A673 (cell line): ENCODE results near the gene ABCC5. TPM values are rescaled to one million over a fixed set of nuclear protein-coding genes. Genes with fewer than 3 reads are reported as not detected.

Source experiments
- BruUV-seq: library from RNA; stranded (reverse); fragments of 400-500 nt; replicated peaks from 2 replicates; lab custom pipeline; 2021; lab: Mats Ljungman, UMichigan
- CTCF ChIA-PET: fragments of 300-600 bp; sonication (Branson Sonifier 250); formaldehyde crosslinking; loops from one replicate; lab custom pipeline; 2022; ENCODE audit warnings: antibody characterized with exemption; lab: Charles Lee
- POLR2A ChIA-PET: fragments of 300-600 bp; sonication (Branson Sonifier 250); formaldehyde crosslinking; loops from one replicate; lab custom pipeline; 2022; ENCODE audit warnings: antibody characterized with exemption; ENCODE audit not compliant: low non-redundant PET; lab: Charles Lee
- DNase-seq: peaks from one replicate; pipeline ENCODE4 v3.0.0-alpha.2; 2015; ENCODE audit warnings: low spot score
- H3K27ac ChIP-seq: fragments of 200-600 bp; sonication (generic); 2 replicates; pipeline ENCODE4 v1.5.1; 2016; ENCODE audit warnings: mixed run types, low read depth, mild to moderate bottlenecking, mixed read lengths, antibody characterized with exemption, low read length; ENCODE audit not compliant: poor library complexity, severe bottlenecking
- H3K27me3 ChIP-seq: fragments of 200-600 bp; sonication (generic); replicated peaks from 2 replicates; pipeline ENCODE4 v1.6.1; 2017; ENCODE audit warnings: mixed run types, low read depth, mild to moderate bottlenecking, mixed read lengths, antibody characterized with exemption, low read length; ENCODE audit not compliant: insufficient read depth, poor library complexity
- H3K36me3 ChIP-seq: fragments of 200-600 bp; sonication (generic); 2 replicates; pipeline ENCODE4 v1.6.1; 2016; ENCODE audit warnings: mixed run types, mild to moderate bottlenecking, mixed read lengths, antibody characterized with exemption, low read length; ENCODE audit not compliant: insufficient read depth, poor library complexity, severe bottlenecking
- H3K4me1 ChIP-seq: fragments of 200-600 bp; sonication (generic); 2 replicates; pipeline ENCODE4 v1.6.1; 2017; ENCODE audit warnings: mixed run types, mild to moderate bottlenecking, mixed read lengths, antibody characterized with exemption, low read length; ENCODE audit not compliant: insufficient read depth, poor library complexity, severe bottlenecking
- H3K4me3 ChIP-seq: fragments of 200-600 bp; sonication (generic); 2 replicates; pipeline ENCODE4 v1.5.1; 2016; ENCODE audit warnings: low read depth, mixed run types, mild to moderate bottlenecking, mixed read lengths, low read length; ENCODE audit not compliant: poor library complexity, severe bottlenecking
- H3K9me3 ChIP-seq: fragments of 200-600 bp; sonication (generic); 2 replicates; pipeline ENCODE4 v1.6.1; 2016; ENCODE audit warnings: mixed run types, low read depth, mild to moderate bottlenecking, mixed read lengths, antibody characterized with exemption, low read length; ENCODE audit not compliant: poor library complexity, severe bottlenecking
- EZH2 ChIP-seq: fragments of 200-600 bp; sonication (generic); IDR thresholded peaks from 2 replicates; pipeline ENCODE4 v1.6.1; 2017; ENCODE audit warnings: borderline replicate concordance, low read depth, mild to moderate bottlenecking, mixed read lengths, antibody characterized with exemption, low read length; ENCODE audit not compliant: poor library complexity, severe bottlenecking
- intact Hi-C: fragments of 100-400 bp; cut with micrococcal nuclease; formaldehyde crosslinking; loops from one replicate; pipeline ENCODE4 v1.10.0; 2022; ENCODE audit not compliant: unreplicated experiment
- total RNA-seq: library from RNA; stranded (reverse); gene quantifications from 2 replicates; pipeline ENCODE4 v1.2.3, GENCODE V29; 2021
- TF ChIP-seq, protein P1 (sequence below): fragments of 300-800, 200-600 bp; sonication (generic); conservative IDR thresholded peaks from 2 replicates; pipeline ENCODE4 v1.5.1; 2017; ENCODE audit warnings: low read depth, mild to moderate bottlenecking, antibody characterized with exemption, low read length, moderate library complexity, mixed read lengths

ABCC5 gene
- total RNA-seq, 1 experiment from 2014 or later, result 32.0 TPM

DNA sequence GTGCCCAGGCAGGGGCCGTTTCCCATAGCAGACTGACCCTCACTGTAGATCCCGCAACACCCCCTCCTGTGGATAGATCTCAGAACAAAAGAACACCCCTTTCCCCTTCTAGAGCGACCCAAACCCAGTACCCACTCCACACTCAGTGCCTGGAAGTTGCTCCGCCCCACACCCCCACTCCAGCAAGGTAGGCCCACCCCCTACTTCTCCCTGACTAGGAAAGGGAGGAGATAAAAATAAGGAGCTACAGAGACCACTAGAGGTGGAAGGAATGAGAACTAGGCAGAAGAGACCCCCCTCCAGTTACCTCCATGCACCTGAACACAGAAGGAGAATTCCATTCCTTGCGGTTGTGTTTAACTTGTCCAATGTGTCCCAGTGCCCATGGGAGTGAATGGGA is 102.8 kb downstream of the ABCC5 start:
- ChIA-PET POLR2A (no interaction called here), CTCF (no interaction called here)
- Histone ChIP-seq H3K27ac (no peak overlapping the region), H3K9me3 (no peaks in the 10 kb centered on the region), H3K36me3 (no peaks in the 10 kb centered on the region), H3K4me1 (no peaks in the 10 kb centered on the region), H3K4me3 (no peak overlapping the region), H3K27me3 (no peaks in the 10 kb centered on the region)
- no peak for DNase-seq
- no peak for TF ChIP-seq EZH2
- TF ChIP-seq, protein P1, sequence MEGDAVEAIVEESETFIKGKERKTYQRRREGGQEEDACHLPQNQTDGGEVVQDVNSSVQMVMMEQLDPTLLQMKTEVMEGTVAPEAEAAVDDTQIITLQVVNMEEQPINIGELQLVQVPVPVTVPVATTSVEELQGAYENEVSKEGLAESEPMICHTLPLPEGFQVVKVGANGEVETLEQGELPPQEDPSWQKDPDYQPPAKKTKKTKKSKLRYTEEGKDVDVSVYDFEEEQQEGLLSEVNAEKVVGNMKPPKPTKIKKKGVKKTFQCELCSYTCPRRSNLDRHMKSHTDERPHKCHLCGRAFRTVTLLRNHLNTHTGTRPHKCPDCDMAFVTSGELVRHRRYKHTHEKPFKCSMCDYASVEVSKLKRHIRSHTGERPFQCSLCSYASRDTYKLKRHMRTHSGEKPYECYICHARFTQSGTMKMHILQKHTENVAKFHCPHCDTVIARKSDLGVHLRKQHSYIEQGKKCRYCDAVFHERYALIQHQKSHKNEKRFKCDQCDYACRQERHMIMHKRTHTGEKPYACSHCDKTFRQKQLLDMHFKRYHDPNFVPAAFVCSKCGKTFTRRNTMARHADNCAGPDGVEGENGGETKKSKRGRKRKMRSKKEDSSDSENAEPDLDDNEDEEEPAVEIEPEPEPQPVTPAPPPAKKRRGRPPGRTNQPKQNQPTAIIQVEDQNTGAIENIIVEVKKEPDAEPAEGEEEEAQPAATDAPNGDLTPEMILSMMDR, result no peak
- no TSS peak for BruUV-seq
- intact Hi-C loops, result no loop called here

DNA sequence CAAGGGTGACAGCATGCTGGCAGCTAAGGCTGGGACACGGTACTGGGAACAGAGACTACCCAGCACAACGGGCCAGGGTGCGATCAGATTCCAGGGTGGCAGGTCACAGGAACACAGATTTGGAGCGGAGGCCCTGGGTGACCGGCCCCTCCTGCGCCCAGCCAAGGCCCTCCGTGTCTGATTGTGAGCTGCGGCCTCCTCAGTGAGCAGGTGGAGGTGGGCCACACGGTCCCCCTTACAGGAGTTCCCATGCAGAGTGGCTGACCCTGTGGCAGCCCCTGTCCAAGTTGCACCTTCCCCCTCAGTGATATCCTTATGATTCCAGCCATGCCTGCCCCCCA is 104.1 kb downstream of the ABCC5 start:
- ChIA-PET POLR2A (no interaction called here), CTCF (no interaction called here)
- TF ChIP-seq EZH2, result no peak
- TF ChIP-seq, protein P1, result no peak
- Histone ChIP-seq H3K4me1 (no peaks in the 10 kb centered on the region), H3K36me3 (no peaks in the 10 kb centered on the region), H3K27me3 (no peaks in the 10 kb centered on the region), H3K4me3 (no peak overlapping the region), H3K27ac (no peak overlapping the region), H3K9me3 (no peaks in the 10 kb centered on the region)
- intact Hi-C loops, result no loop called here
- no peak for DNase-seq
- no TSS peak for BruUV-seq

DNA sequence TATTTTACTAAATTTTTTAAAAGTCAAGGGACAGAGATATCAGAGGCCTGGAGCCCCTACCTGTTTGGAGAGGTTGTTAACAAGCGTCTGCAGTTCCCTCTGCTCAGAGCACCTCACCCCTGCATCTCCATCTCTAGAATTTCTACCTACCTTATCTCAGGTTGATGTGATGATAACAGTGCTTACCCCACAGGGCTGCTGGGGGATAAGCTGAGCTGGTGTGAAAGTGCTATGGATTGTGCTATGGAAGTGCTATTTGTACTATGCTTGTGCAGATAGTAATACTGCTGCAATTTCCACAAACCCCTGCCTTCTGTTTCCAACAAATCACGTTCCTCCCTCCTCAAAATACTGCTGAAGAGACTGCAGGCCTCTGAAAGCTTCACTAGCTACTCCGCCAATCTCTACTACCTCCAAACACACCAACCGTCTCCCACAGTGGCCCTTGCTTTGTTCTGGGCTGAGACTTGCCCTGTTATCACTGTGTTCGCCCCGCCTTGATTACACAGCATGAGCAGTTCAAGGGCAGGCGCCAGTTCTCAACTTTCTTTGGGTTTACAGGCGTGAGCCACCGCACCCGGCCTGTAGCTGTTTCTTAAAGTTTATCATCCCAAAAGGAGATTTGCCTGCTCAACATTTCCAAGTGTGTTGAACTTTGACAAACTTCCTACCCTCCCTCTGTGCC is 104.6 kb downstream of the ABCC5 start:
- ChIA-PET CTCF (no interaction called here), POLR2A (no interaction called here)
- Histone ChIP-seq H3K9me3 (no peaks in the 10 kb centered on the region), H3K27ac (no peak overlapping the region), H3K4me3 (no peak overlapping the region), H3K36me3 (no peaks in the 10 kb centered on the region), H3K4me1 (no peaks in the 10 kb centered on the region), H3K27me3 (no peaks in the 10 kb centered on the region)
- intact Hi-C loops, result no loop called here
- BruUV-seq, result no TSS peak
- DNase-seq, result no peak
- TF ChIP-seq, protein P1, result no peak
- TF ChIP-seq EZH2, result no peak
